Articular chondrocyte of knee joint (primary cell): ENCODE data around the gene OIP5. TPM values are rescaled to one million over a fixed set of nuclear protein-coding genes. Genes with fewer than 3 reads are reported as not detected.

ENCODE experiments used
- total RNA-seq: library from RNA; depleted of rRNA; stranded (reverse); fragments of >200 nt; gene quantifications from 2 replicates; pipeline ENCODE4 v1.2.3, GENCODE V29; 2012

OIP5 gene
- total RNA-seq = 3.7 and 5.1 TPM in 2 replicates

DNA sequence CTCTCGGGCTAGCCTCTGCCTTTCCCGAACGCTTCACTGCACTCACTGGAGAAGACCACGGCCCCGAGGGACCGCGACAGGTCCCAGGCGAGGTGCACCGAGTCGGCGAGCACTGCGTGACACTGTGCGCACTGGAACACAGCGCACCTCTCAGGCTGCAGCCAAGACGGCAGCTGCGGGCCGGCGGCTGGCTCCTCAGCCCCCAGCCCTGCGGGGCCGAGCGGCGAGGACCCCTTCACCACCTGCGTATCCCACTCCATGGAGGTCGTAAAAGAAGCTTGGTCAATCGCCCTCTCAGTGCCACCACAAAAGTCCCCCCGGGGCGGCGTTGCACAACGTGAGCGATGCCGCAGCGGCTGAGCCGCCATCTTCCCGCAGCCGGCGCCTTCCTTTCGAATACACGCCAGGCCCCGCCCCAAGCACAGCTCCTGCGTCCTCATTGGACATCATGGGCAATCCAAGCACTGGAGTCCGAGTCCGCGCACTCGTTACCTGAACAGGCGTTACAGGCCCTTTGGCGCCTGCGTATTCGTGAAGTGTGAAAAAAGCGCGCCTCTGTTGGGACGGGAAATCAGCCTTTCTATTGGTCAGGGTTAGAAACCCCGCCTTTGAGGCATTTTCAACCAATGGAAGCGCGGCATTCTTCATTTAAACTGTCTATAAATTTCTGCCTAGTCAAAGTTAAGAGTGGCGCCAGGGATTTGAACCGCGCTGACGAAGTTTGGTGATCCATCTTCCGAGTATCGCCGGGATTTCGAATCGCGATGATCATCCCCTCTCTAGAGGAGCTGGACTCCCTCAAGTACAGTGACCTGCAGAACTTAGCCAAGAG is at the start of gene OIP5, which contains the start of gene NUSAP1:
Gene OIP5 (minus strand): TSS at position 398 of the 832 bp plus-strand sequence. CDS start 30 bp downstream, at position 368.
Gene NUSAP1 (plus strand): TSS at position 688 of the 832 bp plus-strand sequence. CDS start 77 bp downstream, at position 765.

Other genes starting within 250 kb of the OIP5 start
- gene INO80, start 216.3 kb downstream of the OIP5 start, total RNA-seq = 24.4 and 24.6 TPM in 2 replicates
- not detected in 2 replicates for gene EXD1, start 101.8 kb downstream of the OIP5 start, total RNA-seq
- gene CHP1, start 101.3 kb downstream of the OIP5 start, total RNA-seq = 139 and 145 TPM in 2 replicates
- gene NUSAP1, start 290 bp upstream of the OIP5 start, total RNA-seq = 35.3 and 54.3 TPM in 2 replicates
- 31.1 and 33.8 TPM in 2 replicates for gene NDUFAF1, start 69.9 kb upstream of the OIP5 start, total RNA-seq
- gene RTF1, start 84.5 kb upstream of the OIP5 start, total RNA-seq = 36.0 and 44.9 TPM in 2 replicates
- 0.11 and 0.26 TPM in 2 replicates for gene ITPKA, start 161.3 kb upstream of the OIP5 start, total RNA-seq
- gene LTK, start 181.2 kb upstream of the OIP5 start, total RNA-seq = 0.11 and 0.13 TPM in 2 replicates
- 8.2 and 12.0 TPM in 2 replicates for gene RPAP1, start 211.7 kb upstream of the OIP5 start, total RNA-seq
- 4.8 and 7.3 TPM in 2 replicates for gene TYRO3, start 226.6 kb upstream of the OIP5 start, total RNA-seq